Activated CD8-positive, alpha-beta memory T cell treated with anti-CD3 and anti-CD28 coated beads for 36 hours (primary cell): Measurements from ENCODE around the gene TRIM31. TPM values are rescaled to one million over a fixed set of nuclear protein-coding genes. Genes with fewer than 3 reads are reported as not detected.
"Not testable (repeated sequence)": the region's sequence is repeated elsewhere in the genome, so short reads cannot be mapped to it uniquely, and the experiment has no call there.

Experiments used
- CTCF ChIA-PET: fragments of 350-600 bp; sonication (Branson Sonifier 250); formaldehyde crosslinking; loops from one replicate; lab custom pipeline; 2021; ENCODE audit warnings: antibody characterized with exemption; lab: Charles Lee
- POLR2A ChIA-PET: fragments of 350-600 bp; sonication (Branson Sonifier 250); formaldehyde crosslinking; loops from one replicate; lab custom pipeline; 2021; ENCODE audit warnings: antibody characterized with exemption; lab: Charles Lee
- total RNA-seq, 2 experiments: library from RNA; stranded (reverse); gene quantifications; one replicate each; pipeline ENCODE4 v1.2.3, GENCODE V29; 2021

TRIM31 gene
- total RNA-seq, 2 experiments from 2014 or later: not detected

- ChIA-PET CTCF (interaction anchor here (1.0 to 6.3 kb wide), 3 partner anchors 11 to 24 kb away, joined by 3 to 23 read pairs (median 3); no protein-coding TSS in a partner anchor), POLR2A (interaction anchor here (1.0 kb wide), 1 partner anchor 55 kb away, joined by 3 read pairs; no protein-coding TSS in a partner anchor)
Observed at GRCh38 chr6:30127238-30128093, 14.6 kb upstream of the TRIM31 start.

- CTCF ChIA-PET: interaction anchor here (0.7 to 6.3 kb wide), 2 partner anchors 8 to 19 kb away, joined by 3 to 23 read pairs; no protein-coding TSS in a partner anchor
- POLR2A ChIA-PET: no interaction called here
Observed at GRCh38 chr6:30122515-30122914, 9.6 kb upstream of the TRIM31 start.

GRCh38 chr6:30121446-30122366 is 8.8 kb upstream of the TRIM31 start:
- CTCF ChIA-PET: interaction anchor here (0.7 to 6.3 kb wide), 2 partner anchors 9 to 18 kb away, joined by 3 to 23 read pairs; no protein-coding TSS in a partner anchor
- POLR2A ChIA-PET: no interaction called here

GRCh38 chr6:30118691-30119090 is 5.8 kb upstream of the TRIM31 start:
- CTCF ChIA-PET: interaction anchor here (0.6 to 2.7 kb wide), 2 partner anchors 12 to 1323 kb away, joined by 3 to 18 read pairs; no protein-coding TSS in a partner anchor
- POLR2A ChIA-PET: not testable (repeated sequence)

GRCh38 chr6:30116724-30117123 is 3.8 kb upstream of the TRIM31 start:
- ChIA-PET POLR2A (no interaction called here), CTCF (interaction anchor here (1.0 to 2.4 kb wide), 2 partner anchors 10 to 13 kb away, joined by 3 to 10 read pairs; no protein-coding TSS in a partner anchor)

GRCh38 chr6:30113841-30114240 is 951 bp upstream of the TRIM31 start:
- POLR2A ChIA-PET: no interaction called here

GRCh38 chr6:30112402-30112994 is 392 bp downstream of the TRIM31 start:
- ChIA-PET CTCF (interaction anchor here (3.9 kb wide), 1 partner anchor 18 kb away, joined by 18 read pairs; no protein-coding TSS in a partner anchor), POLR2A (interaction anchor here (0.6 kb wide), 1 partner anchor 9 kb away, joined by 3 read pairs; no protein-coding TSS in a partner anchor)

More at GRCh38 chr6:30113841-30114240, 951 bp upstream of the TRIM31 start:
- CTCF ChIA-PET: interaction anchor here (3.9 kb wide), 1 partner anchor 17 kb away, joined by 18 read pairs; no protein-coding TSS in a partner anchor

GRCh38 chr6:30111266-30111856 is 1.5 kb downstream of the TRIM31 start:
- POLR2A ChIA-PET: no interaction called here
- CTCF ChIA-PET: interaction anchor here (3.9 kb wide), 1 partner anchor 20 kb away, joined by 18 read pairs; no protein-coding TSS in a partner anchor

GRCh38 chr6:30104661-30105060 is 8.2 kb downstream of the TRIM31 start:
- ChIA-PET CTCF (interaction anchor here (1.0 to 6.5 kb wide), 4 partner anchors 20 to 44 kb away, joined by 3 to 136 read pairs (median 14); partner anchors contain the start of genes POLR1H and PPP1R11), POLR2A (no interaction called here)

- ChIA-PET POLR2A (interaction anchor here (0.8 kb wide), 1 partner anchor 27 kb away, joined by 3 read pairs; no protein-coding TSS in a partner anchor), CTCF (interaction anchor here (0.9 to 6.5 kb wide), 15 partner anchors 12 to 370 kb away, joined by 3 to 136 read pairs (median 4); partner anchors contain the start of genes POLR1H, PPP1R11 and RNF39)
Observed at GRCh38 chr6:30103872-30104179, 9.1 kb downstream of the TRIM31 start.

GRCh38 chr6:30102970-30103871 is 9.7 kb downstream of the TRIM31 start:
- POLR2A ChIA-PET: interaction anchor here (0.5 to 0.8 kb wide), 2 partner anchors 10 to 28 kb away, joined by 3 read pairs; partner anchors contain the start of gene TRIM31

GRCh38 chr6:30102414-30102969 is 10.4 kb downstream of the TRIM31 start:
- CTCF ChIA-PET: interaction anchor here (0.6 to 6.5 kb wide), 22 partner anchors 11 to 1973 kb away, joined by 3 to 136 read pairs (median 4); partner anchors contain the start of genes POLR1H, RNF39 and TRIM39
- POLR2A ChIA-PET: no interaction called here

More at GRCh38 chr6:30102970-30103871, 9.7 kb downstream of the TRIM31 start:
- CTCF ChIA-PET: interaction anchor here (0.6 to 6.5 kb wide), 19 partner anchors 12 to 1973 kb away, joined by 3 to 136 read pairs (median 4); partner anchors contain the start of genes RNF39 and TRIM39

GRCh38 chr6:30101444-30102413 is 11.2 kb downstream of the TRIM31 start:
- ChIA-PET CTCF (interaction anchor here (0.6 to 6.5 kb wide), 6 partner anchors 24 to 355 kb away, joined by 3 to 136 read pairs (median 4); partner anchors contain the start of gene POLR1H), POLR2A (no interaction called here)

- POLR2A ChIA-PET: no interaction called here
- CTCF ChIA-PET: interaction anchor here (1.5 to 6.5 kb wide), 2 partner anchors 25 to 31 kb away, joined by 5 to 136 read pairs; no protein-coding TSS in a partner anchor
Observed at GRCh38 chr6:30100585-30101443, 12.1 kb downstream of the TRIM31 start.
